Mesendoderm (in vitro differentiated cells): ENCODE data around the gene FRZB. TPM values are rescaled to one million over a fixed set of nuclear protein-coding genes. Genes with fewer than 3 reads are reported as not detected.

Source experiments
- DNase-seq: peaks from one replicate; pipeline ENCODE4 v3.0.0; 2013
- H2AK5ac ChIP-seq: 2 replicates; pipeline ENCODE4 v1.6.1; 2013; ENCODE audit warnings: low read length, inconsistent platforms
- H2BK120ac ChIP-seq: 2 replicates; pipeline ENCODE4 v1.6.1; 2013; ENCODE audit warnings: low read depth, mild to moderate bottlenecking, low read length, moderate library complexity, mixed read lengths
- H2BK15ac ChIP-seq: replicated peaks from 2 replicates; pipeline ENCODE4 v1.6.1; 2013; ENCODE audit warnings: low read depth, mild to moderate bottlenecking, moderate library complexity
- H2BK5ac ChIP-seq: 2 replicates; pipeline ENCODE4 v1.6.1; 2013; ENCODE audit warnings: low read length, inconsistent platforms
- H3K18ac ChIP-seq: 2 replicates; pipeline ENCODE4 v1.6.1; 2013; ENCODE audit warnings: mild to moderate bottlenecking, low read length, mixed read lengths
- H3K23ac ChIP-seq: one replicate; pipeline ENCODE4 v1.6.1; 2013; ENCODE audit warnings: low read length
- H3K27ac ChIP-seq: 2 replicates; pipeline ENCODE4 v1.5.1; 2013; ENCODE audit warnings: low read depth, mild to moderate bottlenecking, inconsistent platforms, low read length, moderate library complexity
- H3K27me3 ChIP-seq: 2 replicates; pipeline ENCODE4 v1.6.1; 2013; ENCODE audit warnings: low read length, control low read depth, mild to moderate bottlenecking, inconsistent platforms; ENCODE audit not compliant: insufficient read depth, poor library complexity
- H3K36me3 ChIP-seq: 2 replicates; pipeline ENCODE4 v1.6.1; 2013; ENCODE audit warnings: low read length, inconsistent platforms; ENCODE audit not compliant: control insufficient read depth, insufficient read depth
- H3K4ac ChIP-seq: one replicate; pipeline ENCODE4 v1.6.1; 2013; ENCODE audit warnings: low read depth, mild to moderate bottlenecking, low read length, moderate library complexity
- H3K4me1 ChIP-seq: 2 replicates; pipeline ENCODE4 v1.6.1; 2013; ENCODE audit warnings: low read depth, low read length, inconsistent platforms; ENCODE audit not compliant: control insufficient read depth
- H3K4me2 ChIP-seq: 2 replicates; pipeline ENCODE4 v1.6.1; 2013; ENCODE audit warnings: low read length
- H3K4me3 ChIP-seq: 2 replicates; pipeline ENCODE4 v1.5.1; 2013; ENCODE audit warnings: mild to moderate bottlenecking, low read length
- H3K56ac ChIP-seq: one replicate; pipeline ENCODE4 v1.6.1; 2013; ENCODE audit warnings: low read length
- H3K79me1 ChIP-seq: 2 replicates; pipeline ENCODE4 v1.6.1; 2013; ENCODE audit warnings: low read length, inconsistent platforms
- H3K79me2 ChIP-seq: 2 replicates; pipeline ENCODE4 v1.6.1; 2013; ENCODE audit warnings: mild to moderate bottlenecking, low read length; ENCODE audit not compliant: control insufficient read depth, insufficient read depth
- H3K9ac ChIP-seq: 2 replicates; pipeline ENCODE4 v1.6.1; 2013; ENCODE audit warnings: low read length, inconsistent platforms
- H4K5ac ChIP-seq: one replicate; pipeline ENCODE4 v1.6.1; 2013; ENCODE audit warnings: low read length
- H4K8ac ChIP-seq: one replicate; pipeline ENCODE4 v1.6.1; 2013; ENCODE audit warnings: low read depth, mild to moderate bottlenecking, control low read depth, low read length, moderate library complexity
- WGBS: extraction: QIAGEN DNeasy Blood & Tissue Kit; methylation state at CpG from one replicate; pipeline ENCODE4 v1.1.7; 2013; ENCODE audit warnings: low lambda C conversion rate, missing lambda C conversion rate; ENCODE audit not compliant: insufficient coverage; ENCODE audit errors: extremely low coverage; 5-methylcytosine and 5-hydroxymethylcytosine counted together
- small RNA-seq: library from polyadenylated mRNA; stranded (forward); fragments of <200 nt; extraction: miRNeasy Mini kit (QIAGEN cat#:217004); gene quantifications from one replicate; pipeline ENCODE3, GENCODE V24; 2013; ENCODE audit not compliant: insufficient read depth

The FRZB gene

DNA sequence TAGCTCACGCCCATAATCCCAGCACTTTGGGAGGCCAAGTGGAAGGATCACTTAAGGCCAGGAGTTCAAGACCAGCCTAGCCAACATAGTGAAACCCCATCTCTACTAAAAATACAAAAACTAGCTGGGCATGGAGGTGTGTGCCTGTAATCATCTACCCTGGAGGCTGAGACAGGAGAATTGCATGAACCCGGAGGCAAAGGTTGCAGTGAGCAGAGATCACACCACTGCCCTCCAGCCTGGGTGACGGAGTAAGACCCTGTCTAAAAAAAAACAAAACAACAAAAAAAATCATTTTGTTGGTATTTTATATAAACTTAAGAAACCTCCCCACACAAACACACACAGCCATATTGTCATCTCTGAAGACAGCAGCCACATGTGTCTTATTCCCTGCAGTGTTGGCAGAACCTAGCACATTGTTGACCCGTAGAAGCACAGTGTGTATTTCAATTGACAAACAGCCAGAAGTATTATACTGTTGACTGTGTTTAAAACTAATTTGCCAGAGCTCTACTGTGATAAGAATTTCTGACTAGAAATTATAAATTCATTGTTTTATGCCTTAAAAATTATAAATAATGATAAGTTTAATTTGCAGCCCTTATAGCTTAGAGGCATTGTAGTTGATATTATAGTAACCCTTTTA, 82.3 kb downstream of the FRZB start:
- DNase-seq, result no peak
- H3K4me2 ChIP-seq, result no peak overlapping the region
- no peaks in the 10 kb centered on the region for H3K79me1 ChIP-seq
- no peak overlapping the region for H3K4me3 ChIP-seq
- H3K27ac ChIP-seq, result no peak overlapping the region
- no peak overlapping the region for H2BK15ac ChIP-seq
- WGBS, result no CpG with 5 or more reads among the region's 4 CpGs
- no peak overlapping the region for H4K5ac ChIP-seq
- no peaks in the 10 kb centered on the region for H3K4me1 ChIP-seq
- H3K27me3 ChIP-seq, result no peaks in the 10 kb centered on the region
- H3K56ac ChIP-seq, result no peak overlapping the region
- no peak overlapping the region for H3K18ac ChIP-seq
- no peak overlapping the region for H2BK120ac ChIP-seq
- no peak overlapping the region for H2AK5ac ChIP-seq
- no peak overlapping the region for H4K8ac ChIP-seq
- H2BK5ac ChIP-seq, result no peak overlapping the region
- no peak overlapping the region for H3K9ac ChIP-seq
- no peak overlapping the region for H3K23ac ChIP-seq
- no peak overlapping the region for H3K4ac ChIP-seq
- H3K36me3 ChIP-seq, result no peaks in the 10 kb centered on the region
- no peaks in the 10 kb centered on the region for H3K79me2 ChIP-seq

Small RNA genes lying within 50 kb of the gene (small RNA-seq; reads per million reads assigned to genes)
- gene RF00019 (not detected), gene RNU6-1122P (not detected)
